ENCODE results near the gene KDM5D. TPM values are rescaled to one million over a fixed set of nuclear protein-coding genes. Genes with fewer than 3 reads are reported as not detected.

Gene KDM5D
- total RNA-seq, 1 experiment from 2014 or later = 0.13 TPM

GRCh38 chrY:19734425-19734824, 10.1 kb downstream of the KDM5D start:
- Histone ChIP-seq H3K9me3 (ENCODE audit: control insufficient read depth, insufficient read depth, low read depth, low read length) (no peaks in the 10 kb centered on the region), H3K27ac (ENCODE audit: low read length) (no peak overlapping the region), H3K27me3 (ENCODE audit: control insufficient read depth, insufficient read depth, low read length) (no peaks in the 10 kb centered on the region), H3K4me1 (ENCODE audit: control insufficient read depth, insufficient read depth, low read length) (no peaks in the 10 kb centered on the region), H3K4me3 (ENCODE audit: low read depth in 2 of 2, low read length in 2 of 2) (no peak overlapping the region), H3K36me3 (ENCODE audit: control insufficient read depth, insufficient read depth, low read length) (no peaks in the 10 kb centered on the region)
- ATAC-seq = no peak
- in situ Hi-C loops (cut with HindIII; ENCODE audit: low pct_unique_long_range_greater_than_20kb, low sequenced_read_pairs) = no loop called here
- CTCF ChIA-PET = no interaction called here
- no peak for DNase-seq (ENCODE audit: low read depth, low spot score)
- intact Hi-C loops (cut with micrococcal nuclease; ENCODE audit: unreplicated experiment) = no loop called here
- BruUV-seq (replicated peaks) = no TSS peak
- POLR2A ChIA-PET = no interaction called here
- TF ChIP-seq POLR2AphosphoS5 (IDR thresholded peaks at IDR 0.05; ENCODE audit: low read depth, low read length) (no peak), REST (IDR thresholded peaks at IDR 0.05; ENCODE audit: insufficient read depth in 1 of 2, low read depth in 2 of 2, low read length in 1 of 2) (no peak), TCF7L2 (IDR thresholded peaks at IDR 0.05; ENCODE audit: low read depth, low read length) (no peak), CTCF (IDR thresholded peaks at IDR 0.05) (no peak), SIN3A (IDR thresholded peaks at IDR 0.05; ENCODE audit: borderline replicate concordance, insufficient read depth, low read depth, low read length) (no peak)

- intact Hi-C loops (cut with micrococcal nuclease; ENCODE audit: unreplicated experiment) = no loop called here
- CTCF ChIA-PET = no interaction called here
- no TSS peak for BruUV-seq (replicated peaks)
Observed at GRCh38 chrY:19717950-19718349, 26.6 kb downstream of the KDM5D start.

More at GRCh38 chrY:19717950-19718349, 26.6 kb downstream of the KDM5D start:
- in situ Hi-C loops (cut with HindIII; ENCODE audit: low pct_unique_long_range_greater_than_20kb, low sequenced_read_pairs) = no loop called here
- POLR2A ChIA-PET = no interaction called here
- DNase-seq (ENCODE audit: low read depth, low spot score) = no peak
- H3K36me3 ChIP-seq (ENCODE audit: control insufficient read depth, insufficient read depth, low read length) = no peaks in the 10 kb centered on the region
- ATAC-seq = no peak
- no peaks in the 10 kb centered on the region for H3K4me1 ChIP-seq (ENCODE audit: control insufficient read depth, insufficient read depth, low read length)
- H3K27me3 ChIP-seq (ENCODE audit: control insufficient read depth, insufficient read depth, low read length) = no peaks in the 10 kb centered on the region
- TF ChIP-seq TCF7L2 (IDR thresholded peaks at IDR 0.05; ENCODE audit: low read depth, low read length) (no peak), REST (IDR thresholded peaks at IDR 0.05; ENCODE audit: insufficient read depth in 1 of 2, low read depth in 2 of 2, low read length in 1 of 2) (no peak), SIN3A (IDR thresholded peaks at IDR 0.05; ENCODE audit: borderline replicate concordance, insufficient read depth, low read depth, low read length) (no peak), CTCF (IDR thresholded peaks at IDR 0.05) (no peak), POLR2AphosphoS5 (IDR thresholded peaks at IDR 0.05; ENCODE audit: low read depth, low read length) (no peak)
- H3K9me3 ChIP-seq (ENCODE audit: control insufficient read depth, insufficient read depth, low read depth, low read length) = no peaks in the 10 kb centered on the region
- H3K27ac ChIP-seq (ENCODE audit: low read length) = no peak overlapping the region
- no peak overlapping the region for H3K4me3 ChIP-seq (ENCODE audit: low read depth in 2 of 2, low read length in 2 of 2)

All from Panc1 (cell line).